HG03571 (cell line): ENCODE results near the gene TPSAB1.
"Not testable (repeated sequence)": the region's sequence is repeated elsewhere in the genome, so short reads cannot be mapped to it uniquely, and the experiment has no call there.

Source experiments
- ATAC-seq: cut with Tn5 transposase; IDR thresholded peaks from one replicate; pipeline ENCODE4 v1.9.1; 2021; ENCODE audit not compliant: unreplicated experiment

Gene TPSAB1

DNA sequence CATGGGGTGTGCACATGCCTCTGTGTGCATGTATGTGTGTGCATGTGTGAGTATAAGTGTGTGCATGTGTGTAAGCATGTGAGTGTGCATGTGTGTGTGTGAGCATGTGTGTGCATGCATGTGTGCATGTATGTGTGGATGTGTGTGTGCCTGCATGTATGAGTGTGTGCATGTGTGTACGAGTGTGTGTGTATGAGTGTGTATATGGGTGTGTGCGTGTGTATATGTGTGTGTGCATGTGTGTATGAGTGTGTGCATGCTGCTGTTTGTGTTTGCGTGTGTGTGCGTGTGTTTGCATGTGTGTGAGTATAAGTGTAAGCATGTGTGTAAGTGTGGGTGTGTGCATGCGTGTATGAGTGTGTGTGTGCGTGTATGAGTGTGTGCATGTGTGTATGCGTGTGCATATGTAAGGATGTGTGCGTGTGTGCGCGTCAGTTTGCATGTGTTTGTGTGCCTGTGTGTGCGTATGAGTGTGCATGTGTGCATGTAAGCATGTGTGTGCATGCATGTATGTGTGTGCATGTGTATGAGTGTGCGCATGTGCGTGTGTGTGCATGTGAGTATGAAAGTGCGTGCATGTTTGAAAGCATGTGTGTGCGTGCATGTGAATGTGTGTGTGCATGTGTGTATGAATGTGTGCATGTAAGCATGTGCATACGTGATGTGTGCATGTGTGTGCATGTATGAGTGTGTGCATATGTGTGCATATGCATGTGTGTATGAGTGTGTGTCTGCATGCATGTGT is 24.0 kb downstream of the TPSAB1 start:
- ATAC-seq: no peak

DNA sequence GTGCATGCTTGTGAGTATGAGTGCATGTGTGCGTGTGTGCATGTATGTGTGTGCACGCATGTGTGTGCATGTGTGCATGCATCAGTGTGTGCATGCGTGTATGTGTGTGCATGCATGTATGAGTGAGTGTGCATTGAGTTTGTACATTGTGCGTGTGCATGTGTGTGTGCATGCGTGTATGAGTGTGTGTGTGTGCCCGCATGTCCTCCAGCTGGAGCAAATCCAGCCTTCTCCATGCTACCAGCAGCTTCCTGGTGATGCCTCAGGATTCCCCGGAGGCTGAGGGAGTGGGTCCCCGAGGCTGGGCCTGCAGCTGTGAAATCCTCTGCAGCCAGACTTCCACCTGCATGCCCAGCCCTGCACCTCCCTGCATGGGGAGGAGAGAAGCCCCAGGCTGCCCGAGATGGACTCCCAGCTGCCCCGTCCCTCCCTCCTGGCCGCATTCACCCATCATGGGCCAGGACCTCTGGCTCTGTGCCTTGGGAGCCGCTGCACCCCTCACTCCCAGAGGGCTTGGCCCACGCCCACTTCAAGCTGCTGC is 24.7 kb downstream of the TPSAB1 start:
- no peak for ATAC-seq

DNA sequence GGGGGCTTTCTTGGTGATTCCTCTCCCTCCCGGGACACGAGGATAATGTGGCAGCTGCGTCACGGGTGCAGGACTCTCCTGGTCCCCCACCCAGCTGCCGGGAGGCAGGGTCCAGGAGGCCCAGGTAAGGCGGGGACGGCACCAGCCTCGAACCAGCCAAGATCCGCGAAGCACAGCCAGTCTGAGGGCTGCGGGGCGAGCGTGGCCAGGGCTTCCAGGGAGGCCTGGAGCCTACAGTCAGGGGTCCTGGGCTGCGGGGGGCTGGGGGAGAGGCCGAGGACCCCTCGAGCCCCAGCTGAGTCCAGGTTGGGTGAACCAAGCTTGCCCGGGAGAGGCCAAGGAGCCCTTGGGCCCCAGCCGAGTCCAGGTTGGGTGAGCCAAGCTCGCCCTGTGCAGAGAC is 25.3 kb downstream of the TPSAB1 start:
- no peak for ATAC-seq

DNA sequence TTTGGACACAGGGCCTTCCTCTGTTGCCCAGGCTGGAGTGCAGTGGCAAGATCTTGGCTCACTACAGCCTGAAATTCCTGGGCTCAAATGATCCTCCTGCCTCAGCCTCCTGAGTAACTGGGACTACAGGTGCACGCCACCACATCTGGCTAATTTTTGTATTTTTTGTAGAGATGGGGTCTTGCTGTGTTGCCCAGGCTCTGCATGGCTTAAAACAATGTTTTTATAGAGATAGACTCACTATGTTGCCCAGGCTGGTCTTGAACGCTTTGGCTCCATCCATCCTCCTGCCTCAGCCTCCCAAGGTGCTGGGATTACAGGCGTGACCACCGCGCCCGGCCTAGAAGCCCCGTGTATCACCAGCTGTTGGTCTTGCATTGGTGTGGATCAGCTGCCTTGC is 28.9 kb downstream of the TPSAB1 start:
- not testable (repeated sequence) for ATAC-seq

DNA sequence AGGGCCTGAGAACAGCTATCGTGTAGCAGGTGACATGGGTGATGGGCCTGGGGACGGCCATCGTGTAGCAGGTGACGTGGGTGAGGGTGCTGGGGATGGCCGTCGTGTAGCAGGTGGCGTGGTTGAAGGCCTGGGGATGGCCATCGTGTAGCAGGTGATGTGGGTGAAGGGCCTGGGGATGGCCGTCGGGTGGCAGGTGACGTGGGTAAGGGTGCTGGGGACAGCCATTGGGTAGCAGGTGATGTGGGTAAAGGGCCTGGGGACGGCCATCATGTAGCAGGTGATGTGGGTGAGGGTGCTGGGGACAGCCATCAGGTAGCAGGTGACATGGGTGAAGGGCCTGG is 30.8 kb downstream of the TPSAB1 start:
- no peak for ATAC-seq

DNA sequence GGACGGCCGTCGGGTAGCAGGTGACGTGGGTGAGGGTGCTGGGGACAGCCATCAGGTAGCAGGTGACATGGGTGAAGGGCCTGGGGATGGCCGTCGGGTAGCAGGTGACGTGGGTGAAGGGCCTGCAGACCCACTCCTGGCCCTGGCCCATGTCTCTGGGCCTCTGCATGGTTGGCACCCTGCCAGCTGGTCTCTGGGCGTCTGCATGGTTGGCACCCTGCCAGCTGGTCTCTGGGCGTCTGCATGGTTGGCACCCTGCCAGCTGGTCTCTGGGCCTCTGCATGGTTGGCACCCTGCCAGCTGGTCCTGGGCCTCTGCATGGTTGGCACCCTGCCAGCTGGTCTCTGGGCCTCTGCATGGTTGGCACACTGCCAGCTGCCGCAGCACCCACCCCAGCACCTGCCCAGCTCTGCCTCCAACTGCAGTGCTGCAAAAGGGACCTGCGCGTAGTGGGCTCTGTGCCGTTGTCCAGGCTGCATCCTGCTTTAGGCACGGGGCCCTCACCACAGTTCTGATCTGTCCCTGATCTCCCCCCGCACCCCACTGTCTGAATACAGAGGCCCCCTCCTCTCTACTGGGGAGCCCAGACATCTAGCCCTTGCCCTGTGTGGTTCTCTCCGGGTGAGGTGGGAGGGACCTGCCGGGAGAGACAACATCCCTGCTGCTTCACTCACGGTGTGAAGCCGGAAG is 31.4 kb downstream of the TPSAB1 start:
- ATAC-seq: not testable (repeated sequence)

DNA sequence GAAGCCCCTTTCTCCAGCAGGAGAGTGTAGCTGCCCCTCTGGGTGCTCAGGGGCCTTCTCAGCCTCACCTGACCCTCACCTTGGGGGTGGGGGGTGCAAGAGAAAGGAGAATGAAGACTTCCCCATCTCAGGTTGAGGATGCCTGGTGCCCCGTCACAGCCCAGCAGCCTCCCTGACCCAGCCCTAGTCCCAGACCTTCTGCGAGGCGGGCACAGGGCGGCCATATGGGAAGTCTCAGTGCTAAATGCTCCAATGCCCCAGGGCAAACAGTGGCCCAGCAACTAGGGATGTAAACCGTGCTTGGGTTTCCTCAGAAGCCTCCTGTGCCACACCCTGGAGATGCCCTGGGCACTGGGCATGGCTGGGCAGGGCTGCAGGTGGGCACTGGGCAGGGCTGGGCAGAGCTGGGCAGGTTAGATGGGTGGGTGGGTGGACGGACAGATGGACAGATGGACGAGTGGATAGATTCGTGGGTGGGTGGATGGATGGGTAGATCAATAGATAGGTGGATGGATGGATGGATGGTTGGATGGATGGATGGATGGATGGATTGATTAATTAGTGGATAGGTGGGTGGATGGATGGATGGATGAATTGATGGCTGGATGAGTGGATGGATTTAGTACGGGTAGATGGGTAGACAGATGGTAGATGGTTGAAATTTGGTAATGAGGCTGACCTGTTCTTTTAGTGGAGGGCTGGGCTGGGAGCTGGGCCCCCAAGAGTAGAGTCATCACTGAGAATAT is 32.1 kb downstream of the TPSAB1 start:
- ATAC-seq: no peak

DNA sequence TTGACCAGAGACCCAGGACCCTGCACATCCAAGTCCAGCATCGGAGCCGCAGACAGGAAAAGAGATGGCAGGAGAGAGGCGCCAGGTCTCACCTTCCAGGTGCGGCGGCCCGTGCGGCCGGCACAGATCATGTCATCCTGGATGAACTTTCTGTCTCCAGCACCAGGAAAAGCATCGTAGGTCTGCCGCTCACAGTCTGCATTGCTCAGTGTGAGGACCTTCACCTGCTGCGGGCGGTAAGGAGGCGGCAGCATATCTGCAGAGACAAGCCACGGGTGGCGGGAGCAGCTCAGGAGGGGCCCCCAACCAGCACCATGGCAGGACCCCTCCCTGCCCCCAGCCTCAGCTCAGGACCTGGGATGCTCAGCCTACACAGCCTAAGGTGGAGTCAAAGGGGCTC is 33.3 kb downstream of the TPSAB1 start:
- ATAC-seq: no peak

DNA sequence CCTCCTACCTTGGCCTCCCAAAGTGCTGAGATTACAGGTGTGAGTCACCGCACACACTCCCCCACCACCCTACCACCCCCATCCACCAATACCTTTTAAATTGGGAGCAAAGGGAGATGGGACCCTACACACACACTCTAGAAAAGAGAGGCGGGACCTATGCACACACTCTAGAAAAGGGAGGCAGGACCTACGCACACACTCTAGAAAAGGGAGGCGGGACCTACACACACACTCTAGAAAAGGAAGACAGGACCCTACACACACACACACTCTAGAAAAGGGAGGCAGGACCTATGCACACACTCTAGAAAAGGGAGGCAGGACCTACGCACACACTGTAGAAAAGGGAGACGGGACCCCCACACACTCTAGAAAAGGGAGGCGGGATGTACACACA is 34.3 kb downstream of the TPSAB1 start:
- ATAC-seq: no peak

DNA sequence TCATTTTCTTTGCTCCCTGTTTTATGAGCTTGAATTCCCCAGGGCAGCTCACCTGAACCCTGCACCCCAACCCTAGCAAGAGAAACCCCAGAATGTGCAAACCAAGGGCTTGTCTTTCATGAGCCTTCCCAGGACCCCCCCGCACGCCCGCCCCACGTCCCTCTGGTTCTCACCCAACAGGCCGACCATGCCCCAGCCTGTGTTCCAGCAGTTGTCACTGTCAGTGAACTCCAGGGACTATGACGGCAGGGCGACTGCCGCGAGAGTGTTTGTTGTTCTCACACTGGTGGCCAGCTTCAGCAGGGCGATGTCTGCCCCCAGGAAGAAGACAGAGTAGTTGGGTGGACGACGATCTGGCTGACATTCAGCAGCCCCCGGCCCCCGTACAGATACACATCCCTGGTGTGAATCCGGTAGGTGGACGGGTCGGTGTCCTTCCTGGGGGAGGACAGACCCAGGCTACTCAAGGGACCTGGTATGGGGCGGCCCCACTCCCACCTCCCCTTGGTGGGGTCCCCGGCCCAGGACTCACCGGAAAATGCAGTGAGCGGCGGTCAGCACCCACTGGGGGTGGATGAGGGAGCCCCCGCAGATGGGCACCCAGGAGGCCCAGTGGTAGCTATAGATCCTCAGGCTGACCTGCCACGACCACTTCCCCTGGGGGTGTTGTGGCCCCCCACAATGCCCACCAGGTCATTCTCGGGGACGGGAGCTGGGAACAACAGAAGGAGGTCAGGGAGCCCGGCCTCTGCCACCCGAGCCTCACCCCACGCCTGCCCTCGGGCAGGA is 35.5 kb downstream of the TPSAB1 start:
- no peak for ATAC-seq

DNA sequence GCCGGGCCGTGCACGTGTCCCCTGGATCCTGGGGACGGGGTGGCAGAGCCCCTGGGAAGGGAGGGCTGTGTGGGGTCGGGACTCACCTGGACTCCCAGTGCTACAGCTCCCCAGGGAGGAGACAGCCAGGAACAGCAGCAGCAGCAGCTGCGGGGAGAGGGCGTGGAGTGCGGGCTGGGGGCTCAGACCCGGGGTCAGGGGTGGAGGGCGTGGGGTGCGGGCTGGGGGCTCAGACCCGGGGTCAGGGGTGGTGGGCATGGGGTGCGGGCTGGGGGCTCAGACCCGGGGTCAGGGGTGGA is 36.0 kb downstream of the TPSAB1 start:
- no peak for ATAC-seq

DNA sequence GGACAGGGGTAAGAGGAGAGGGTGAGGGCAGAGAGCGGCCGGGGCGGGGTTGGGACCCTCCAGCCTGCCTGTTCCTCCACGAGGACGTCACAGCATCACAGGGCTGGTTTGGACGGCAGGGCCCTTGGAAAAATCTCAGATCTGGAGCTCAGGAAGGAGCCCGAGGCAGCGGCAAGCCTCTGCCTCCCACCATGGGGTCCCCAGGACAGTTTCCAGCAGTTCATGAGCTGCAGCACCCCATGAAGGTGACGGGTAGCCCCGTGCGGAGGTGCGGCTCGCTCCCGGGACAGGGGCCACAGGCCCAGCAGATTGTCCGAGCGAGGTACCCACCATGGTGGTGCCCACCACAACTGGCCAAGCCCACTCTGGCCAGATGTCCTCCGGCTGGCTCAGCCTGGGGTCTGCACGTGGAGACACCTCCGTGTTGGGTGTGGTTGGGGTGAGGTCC is 36.7 kb downstream of the TPSAB1 start:
- ATAC-seq: no peak

DNA sequence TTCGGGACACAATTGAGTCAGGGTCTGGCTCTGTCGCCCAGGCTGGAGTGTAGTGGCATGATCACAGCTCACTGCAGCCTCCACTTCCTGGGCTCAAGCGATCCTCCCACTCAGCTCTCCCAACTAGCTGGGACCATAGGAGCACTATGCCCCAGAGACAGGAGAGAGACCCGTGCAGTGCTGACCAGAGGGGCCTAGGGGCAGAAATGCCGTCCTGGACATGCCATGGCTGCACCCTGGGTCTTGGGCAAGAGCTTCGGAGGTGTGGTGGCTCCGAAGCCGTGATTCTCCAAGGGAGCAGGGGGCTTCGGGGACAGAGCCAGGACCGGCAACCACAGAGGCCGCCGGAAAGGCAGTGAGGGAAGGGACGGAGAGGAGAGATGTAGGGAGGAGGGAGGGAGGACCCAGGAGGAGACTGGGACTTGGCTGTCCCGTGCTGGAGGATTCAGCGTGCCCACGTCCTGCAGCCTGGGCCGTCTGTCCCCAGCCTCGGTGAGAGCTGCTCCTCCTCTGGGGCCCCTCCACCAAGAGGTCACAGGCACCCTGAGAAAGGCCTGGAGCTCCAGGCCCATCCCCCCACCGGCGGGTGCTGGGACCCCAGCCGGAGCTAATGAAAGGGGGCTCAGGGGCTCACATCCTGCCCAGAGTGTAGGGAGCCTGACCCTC is 37.2 kb downstream of the TPSAB1 start:
- no peak for ATAC-seq

DNA sequence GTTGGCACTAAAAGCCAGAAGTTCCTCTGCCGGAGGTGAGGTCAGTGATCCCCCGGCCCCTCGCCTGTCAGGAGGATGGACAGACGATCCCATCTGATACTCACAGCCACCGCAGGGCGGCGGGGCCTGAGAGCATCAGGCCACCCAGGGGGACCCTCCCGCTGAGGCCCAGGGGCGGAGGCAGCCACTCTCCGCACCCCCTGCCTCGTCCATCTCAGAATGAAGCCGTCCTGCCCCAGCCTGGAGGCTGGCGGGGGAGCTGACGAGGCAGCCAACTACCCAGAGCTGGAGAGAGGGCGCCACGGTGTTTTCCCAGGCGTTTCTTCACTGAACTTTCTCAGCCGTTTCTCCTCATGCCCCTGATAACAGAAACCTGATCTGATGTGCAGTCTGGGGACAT is 38.0 kb downstream of the TPSAB1 start:
- no peak for ATAC-seq

DNA sequence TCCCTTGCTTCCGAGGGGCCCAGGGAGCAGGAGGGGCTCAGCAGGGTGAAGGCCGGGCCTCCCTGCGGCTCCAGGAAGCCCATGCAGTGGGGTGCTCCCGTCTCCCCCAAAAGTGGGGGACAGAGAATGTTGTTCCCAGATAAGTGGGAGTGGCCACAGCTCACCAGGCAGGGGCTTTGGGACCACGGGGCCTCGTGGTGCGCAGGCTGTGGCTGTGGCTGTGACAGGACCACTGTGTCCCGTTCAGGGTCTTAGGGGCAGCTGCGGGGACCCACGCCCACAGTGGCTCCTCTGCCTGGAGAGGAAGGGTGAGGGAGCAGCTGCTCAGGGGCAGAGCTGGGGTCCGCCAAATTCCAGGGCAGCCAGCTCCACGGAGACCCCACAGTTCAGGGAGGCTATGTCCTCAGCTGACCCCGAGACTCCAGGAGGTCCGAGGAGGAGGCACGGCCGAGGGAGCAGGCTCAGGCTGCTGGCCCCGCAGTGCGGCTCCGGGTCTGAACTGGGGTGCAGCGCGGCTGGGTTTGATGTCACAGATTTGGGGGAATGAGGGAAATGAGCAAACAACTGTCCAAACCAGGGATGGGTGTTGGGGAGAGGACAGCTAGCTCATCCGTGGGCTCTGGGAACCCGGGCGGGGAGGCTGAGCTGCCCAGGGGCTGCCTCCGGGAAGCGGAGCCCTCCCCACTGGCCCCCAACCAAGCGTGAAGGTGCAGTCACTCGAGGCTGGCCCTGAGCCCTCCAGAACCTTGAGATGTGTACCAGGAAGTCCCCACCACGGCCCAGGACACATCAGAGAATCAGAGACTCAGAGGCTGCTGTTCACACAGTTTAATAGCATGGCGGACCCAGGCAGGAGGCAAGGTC is 38.8 kb downstream of the TPSAB1 start:
- ATAC-seq: no peak

DNA sequence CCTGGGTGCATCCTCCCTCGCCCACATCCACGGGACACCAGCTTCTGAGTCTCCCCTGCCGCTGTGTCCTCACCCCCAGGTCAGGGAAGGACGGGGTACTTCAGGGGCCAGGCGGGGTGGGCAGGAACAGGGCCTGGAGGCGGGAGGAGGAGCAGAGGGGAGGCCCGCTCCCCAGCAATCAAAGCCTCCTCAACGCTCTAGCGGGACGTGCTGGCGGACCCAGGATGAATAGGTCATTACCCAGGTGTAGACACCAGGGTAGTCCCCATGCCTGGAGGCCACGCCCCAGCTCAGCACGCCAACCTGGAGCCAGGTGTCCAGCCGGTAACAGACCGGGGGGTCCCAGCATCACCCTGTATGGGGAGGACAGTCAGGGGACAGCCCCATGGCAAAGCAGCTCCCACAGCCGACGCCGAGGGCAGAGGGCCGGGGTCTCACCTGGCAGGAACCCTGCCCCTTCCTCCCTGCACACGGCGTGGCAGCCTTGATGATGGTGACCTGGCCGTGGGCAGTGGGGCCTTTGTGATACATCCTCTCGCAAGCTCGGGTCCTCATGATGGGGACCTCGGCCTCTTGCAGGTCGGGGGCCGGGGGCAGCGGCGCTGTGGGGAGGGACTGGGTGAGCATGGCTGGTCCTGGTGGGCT is 39.6 kb downstream of the TPSAB1 start:
- no peak for ATAC-seq

DNA sequence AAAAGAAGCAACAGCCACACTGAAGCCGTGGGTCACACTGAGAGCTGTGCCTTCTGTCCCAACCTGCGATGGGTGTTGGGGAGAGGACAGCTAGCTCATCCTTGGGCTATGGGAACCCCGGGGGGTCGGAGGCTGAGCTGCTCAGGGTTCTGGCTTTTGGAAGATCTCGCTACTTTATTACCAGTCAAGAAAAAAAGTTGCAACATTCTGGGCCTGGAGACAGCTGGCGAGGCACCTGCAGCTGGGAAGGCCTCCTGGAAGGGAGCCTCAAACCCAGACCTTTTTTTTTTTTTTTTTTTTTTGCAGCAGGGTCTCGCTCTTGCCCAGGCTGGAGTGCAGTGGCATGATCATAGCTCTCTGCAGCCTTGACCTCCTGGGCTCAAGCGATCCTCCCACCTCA is 40.3 kb downstream of the TPSAB1 start:
- no peak for ATAC-seq

DNA sequence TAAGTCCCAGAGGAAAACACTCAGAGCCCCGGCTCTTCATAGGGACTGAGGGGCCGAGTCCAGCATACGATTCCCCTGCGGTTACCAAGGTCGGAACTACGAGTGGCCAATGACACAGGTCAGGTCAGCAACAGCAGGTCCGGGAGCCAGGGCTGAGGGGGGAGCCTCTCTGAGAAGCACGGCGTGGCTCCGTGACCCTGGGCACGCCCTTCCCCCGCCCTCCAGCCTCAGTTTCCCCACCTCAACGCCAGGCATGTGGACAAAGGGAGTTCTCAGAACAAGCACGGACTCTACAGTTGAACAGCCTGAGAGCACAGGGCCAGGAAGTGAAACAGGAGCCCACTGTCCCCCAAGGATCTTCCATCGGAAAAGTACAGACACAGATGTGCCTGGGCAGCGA is 41.0 kb downstream of the TPSAB1 start:
- ATAC-seq: no peak

DNA sequence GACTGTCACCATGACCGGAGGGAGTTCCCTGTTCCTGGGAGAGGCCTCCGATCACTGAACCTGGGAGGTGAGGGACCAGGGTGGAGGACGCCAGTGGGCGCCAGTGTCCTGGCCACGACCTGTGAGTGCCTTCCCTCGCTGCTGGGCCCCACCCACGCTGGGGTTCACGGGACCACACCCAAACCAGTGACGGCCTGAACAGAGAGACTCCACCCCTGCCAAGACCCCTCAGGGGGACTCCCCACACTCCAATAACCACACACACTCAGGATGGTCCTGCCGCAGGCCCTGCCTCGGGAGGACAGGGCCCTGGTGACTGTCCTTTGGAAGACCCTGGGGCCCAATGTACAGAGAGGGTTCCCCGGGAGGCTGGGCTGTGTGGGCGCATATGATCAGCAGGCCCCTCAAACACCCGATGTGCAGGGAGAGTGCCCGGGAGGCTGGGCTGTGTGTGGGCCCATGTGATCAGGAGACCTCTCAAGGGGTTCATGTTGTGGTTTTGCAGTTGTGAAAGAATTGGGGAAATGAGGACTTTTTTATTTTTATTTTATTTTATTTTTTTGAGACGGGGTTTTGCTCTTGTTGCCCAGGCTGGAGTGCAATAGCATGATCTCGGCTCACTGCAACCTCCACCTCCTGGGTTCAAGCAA is 41.9 kb downstream of the TPSAB1 start:
- no peak for ATAC-seq
